Body of pancreas (tissue), 4 donors: ENCODE measurements around the gene ZNF783.
"Not testable (repeated sequence)": the region's sequence is repeated elsewhere in the genome, so short reads cannot be mapped to it uniquely, and the experiment has no call there.

ENCODE experiments used
- POLR2A ChIP-seq, 3 donors: fragments of 450-650 bp; IDR thresholded peaks; one replicate each; pipeline ENCODE4 v1.6.1; 2016; ENCODE audit warnings: antibody characterized with exemption in 3 of 3, mild to moderate bottlenecking in 2 of 3
- TF ChIP-seq, protein P1 (sequence below), 7 experiments: fragments of 450-650 bp in 4 of 7; fragments of 200-600 bp in 3 of 7; sonication (generic) in 3 of 7; IDR thresholded peaks; one replicate each; pipeline ENCODE4 v1.5.1; 2016 to 2019; ENCODE audit warnings: antibody characterized with exemption in 7 of 7

DNA sequence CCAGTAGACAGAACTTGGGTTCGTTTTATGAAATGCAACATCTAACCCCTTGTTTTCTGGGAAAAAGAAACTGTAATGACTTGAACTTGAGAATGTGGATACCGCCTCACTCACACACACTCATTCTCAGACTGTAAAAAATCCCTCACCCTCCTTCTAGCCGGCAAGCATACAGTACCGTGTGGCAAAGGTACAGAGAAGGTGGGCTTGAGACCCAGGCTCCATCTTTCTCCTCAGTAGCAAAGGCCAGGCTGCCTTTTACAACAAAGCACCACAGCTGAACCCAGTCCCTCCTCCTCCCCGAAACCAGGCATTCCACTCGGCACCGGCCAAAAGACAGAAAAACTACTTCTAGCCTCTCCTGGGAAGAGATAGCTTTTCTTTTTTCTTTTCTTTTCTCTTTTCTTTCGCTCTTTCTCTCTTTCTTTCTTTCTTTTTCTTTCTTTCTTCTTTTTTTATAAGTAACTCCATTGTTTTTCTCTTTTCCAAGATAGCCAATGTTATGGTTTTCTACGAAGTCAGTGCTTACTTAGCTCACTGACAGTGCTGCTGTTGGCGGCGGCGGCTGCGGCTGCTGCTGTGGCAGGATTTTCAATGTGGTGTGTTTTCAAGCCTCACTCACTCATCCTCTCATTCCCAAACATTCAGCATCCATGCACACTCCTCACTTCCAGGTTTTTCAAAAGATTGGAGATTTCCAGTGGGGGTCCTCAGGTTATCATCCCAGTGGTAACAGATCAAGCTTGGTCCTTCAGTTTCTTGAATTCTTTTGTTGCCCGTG is 59.3 kb downstream of the ZNF783 start:
- TF ChIP-seq, protein P1, sequence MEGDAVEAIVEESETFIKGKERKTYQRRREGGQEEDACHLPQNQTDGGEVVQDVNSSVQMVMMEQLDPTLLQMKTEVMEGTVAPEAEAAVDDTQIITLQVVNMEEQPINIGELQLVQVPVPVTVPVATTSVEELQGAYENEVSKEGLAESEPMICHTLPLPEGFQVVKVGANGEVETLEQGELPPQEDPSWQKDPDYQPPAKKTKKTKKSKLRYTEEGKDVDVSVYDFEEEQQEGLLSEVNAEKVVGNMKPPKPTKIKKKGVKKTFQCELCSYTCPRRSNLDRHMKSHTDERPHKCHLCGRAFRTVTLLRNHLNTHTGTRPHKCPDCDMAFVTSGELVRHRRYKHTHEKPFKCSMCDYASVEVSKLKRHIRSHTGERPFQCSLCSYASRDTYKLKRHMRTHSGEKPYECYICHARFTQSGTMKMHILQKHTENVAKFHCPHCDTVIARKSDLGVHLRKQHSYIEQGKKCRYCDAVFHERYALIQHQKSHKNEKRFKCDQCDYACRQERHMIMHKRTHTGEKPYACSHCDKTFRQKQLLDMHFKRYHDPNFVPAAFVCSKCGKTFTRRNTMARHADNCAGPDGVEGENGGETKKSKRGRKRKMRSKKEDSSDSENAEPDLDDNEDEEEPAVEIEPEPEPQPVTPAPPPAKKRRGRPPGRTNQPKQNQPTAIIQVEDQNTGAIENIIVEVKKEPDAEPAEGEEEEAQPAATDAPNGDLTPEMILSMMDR (IDR thresholded peaks at IDR 0.05): not testable (repeated sequence)
- not testable (repeated sequence) for TF ChIP-seq POLR2A (IDR thresholded peaks at IDR 0.05)
